Measurements from ENCODE around the gene PILRB. TPM values are rescaled to one million over a fixed set of nuclear protein-coding genes. Genes with fewer than 3 reads are reported as not detected.
"Not testable (repeated sequence)": the region's sequence is repeated elsewhere in the genome, so short reads cannot be mapped to it uniquely, and the experiment has no call there.

PILRB gene
- total RNA-seq, 1 experiment from 2014 or later = 50.1 TPM

DNA sequence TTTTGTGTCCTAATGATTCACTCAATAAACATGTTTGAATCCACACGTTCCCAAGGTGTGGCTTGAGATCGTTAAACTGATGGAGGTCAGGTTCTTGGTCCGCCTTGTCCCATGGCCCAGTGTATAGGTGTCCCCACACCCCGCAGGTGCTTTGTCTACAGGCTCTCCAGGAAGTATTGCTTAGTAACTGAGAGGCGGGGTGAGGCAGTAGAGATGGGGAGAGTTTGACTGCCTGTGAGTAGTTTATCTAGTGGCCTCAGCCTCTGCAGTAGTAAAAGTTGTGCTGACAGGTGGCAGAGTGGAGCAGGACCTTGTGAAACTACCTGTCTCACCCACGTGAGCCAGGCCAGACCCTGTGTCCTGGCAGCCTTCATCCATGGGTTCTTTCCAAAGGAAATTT lies 16.6 kb upstream of the PILRB start:
- not testable (repeated sequence) for H2BK15ac ChIP-seq (ENCODE audit: low read depth, low read length); H3K79me1 ChIP-seq (ENCODE audit: insufficient read depth, low read depth, low read length, poor library complexity, severe bottlenecking); H2BK5ac ChIP-seq (ENCODE audit: insufficient read length, low read length); H2AFZ ChIP-seq (ENCODE audit: low read length); H3K56ac ChIP-seq (ENCODE audit: insufficient read length, low read depth, low read length); H3K9ac ChIP-seq (ENCODE audit: extremely low read depth, insufficient read length, low read length); H4K20me1 ChIP-seq (ENCODE audit: control insufficient read depth, insufficient read depth, insufficient read length); H3K18ac ChIP-seq (ENCODE audit: insufficient read length, low read depth, low read length); H3K27me3 Mint-ChIP-seq (ENCODE audit: low read depth); H3K9me3 ChIP-seq (ENCODE audit: control insufficient read depth, low read depth, low read length); H3T11ph ChIP-seq (ENCODE audit: low read length); H3K14ac ChIP-seq (ENCODE audit: insufficient read depth, low read length); H2BK120ac ChIP-seq (ENCODE audit: low read depth, low read length, poor library complexity, severe bottlenecking); H2AK5ac ChIP-seq (ENCODE audit: insufficient read length, low read length); H4K91ac ChIP-seq (ENCODE audit: insufficient read length, low read depth, low read length); H3K4ac ChIP-seq (ENCODE audit: low read depth, low read length); H3K27ac ChIP-seq (ENCODE audit: insufficient read length, low read depth, low read length); H3K9me3 Mint-ChIP-seq; H2BK12ac ChIP-seq (ENCODE audit: insufficient read length, low read depth, low read length); H3K27me3 ChIP-seq (ENCODE audit: insufficient read depth, low read length); H3K23me2 ChIP-seq (ENCODE audit: insufficient read length, low read depth, low read length, poor library complexity, severe bottlenecking); H2BK20ac ChIP-seq (ENCODE audit: low read depth, low read length, poor library complexity, severe bottlenecking); H4K5ac ChIP-seq (ENCODE audit: insufficient read length, low read depth, low read length); H4K8ac ChIP-seq (replicated peaks; ENCODE audit: insufficient read length, low read depth, low read length); H3K4me2 ChIP-seq (ENCODE audit: insufficient read depth, insufficient read length, low read length); H3K79me2 ChIP-seq (ENCODE audit: insufficient read depth, low read length); H3K4me1 ChIP-seq (ENCODE audit: insufficient read depth, low read length); H3K23ac ChIP-seq (ENCODE audit: insufficient read length, low read depth, low read length)
- Mint-ChIP-seq H3K27ac (peak overlapping the region in 2 of 3 experiments; percentile 27 to 83; a peak in 1 of 7 replicates), H3K36me3 (ENCODE audit: insufficient read depth in 1 of 3, low read depth in 3 of 3) (peaks cover 32 to 70% (median 59%) of the 10 kb centered on the region in 3 experiments), H3K4me3 (peak overlapping the region in 1 of 2 experiments; percentile 31; a peak in 1 of 5 replicates), H3K4me1 (peaks cover 9 to 12% of the 10 kb centered on the region in 2 experiments)
- DNase-seq = peak; percentile 12
- no CpG with 5 or more reads among the region's 6 CpGs for WGBS (ENCODE audit: extremely low coverage, insufficient read length, low lambda C conversion rate)

All from H9 (cell line).